Omental fat pad (tissue), 4 donors: ENCODE results near the gene SEMA3G. TPM values are rescaled to one million over a fixed set of nuclear protein-coding genes. Genes with fewer than 3 reads are reported as not detected.
A peak's percentile ranks its signal among the peaks of the same experiment; 100 is the strongest.

Experiments
- ATAC-seq: fragments of 150-250 bp; one replicate; pipeline ENCODE4 v1.9.1; 2016; ENCODE audit warnings: mild to moderate bottlenecking, moderate library complexity; ENCODE audit not compliant: low FRiP score
- DNase-seq: peaks from one replicate; pipeline ENCODE4 v3.0.0-alpha.2; 2019; ENCODE audit warnings: low spot score
- total RNA-seq, 4 donors: library from RNA; depleted of rRNA; stranded (reverse); fragments of >200 nt; gene quantifications; one replicate each; pipeline ENCODE4 v1.1.0, GENCODE V29; 2016
- TF ChIP-seq, protein P1 (sequence below), 3 donors: fragments of 450-650 bp; IDR thresholded peaks; one replicate each; pipeline ENCODE4 v1.5.1; 2016 to 2017; ENCODE audit warnings: antibody characterized with exemption in 3 of 3, mild to moderate bottlenecking in 3 of 3, moderate library complexity in 2 of 3

SEMA3G gene
- total RNA-seq, 4 donors from 2014 or later, result 21.3 to 200 (median 131) TPM

DNA sequence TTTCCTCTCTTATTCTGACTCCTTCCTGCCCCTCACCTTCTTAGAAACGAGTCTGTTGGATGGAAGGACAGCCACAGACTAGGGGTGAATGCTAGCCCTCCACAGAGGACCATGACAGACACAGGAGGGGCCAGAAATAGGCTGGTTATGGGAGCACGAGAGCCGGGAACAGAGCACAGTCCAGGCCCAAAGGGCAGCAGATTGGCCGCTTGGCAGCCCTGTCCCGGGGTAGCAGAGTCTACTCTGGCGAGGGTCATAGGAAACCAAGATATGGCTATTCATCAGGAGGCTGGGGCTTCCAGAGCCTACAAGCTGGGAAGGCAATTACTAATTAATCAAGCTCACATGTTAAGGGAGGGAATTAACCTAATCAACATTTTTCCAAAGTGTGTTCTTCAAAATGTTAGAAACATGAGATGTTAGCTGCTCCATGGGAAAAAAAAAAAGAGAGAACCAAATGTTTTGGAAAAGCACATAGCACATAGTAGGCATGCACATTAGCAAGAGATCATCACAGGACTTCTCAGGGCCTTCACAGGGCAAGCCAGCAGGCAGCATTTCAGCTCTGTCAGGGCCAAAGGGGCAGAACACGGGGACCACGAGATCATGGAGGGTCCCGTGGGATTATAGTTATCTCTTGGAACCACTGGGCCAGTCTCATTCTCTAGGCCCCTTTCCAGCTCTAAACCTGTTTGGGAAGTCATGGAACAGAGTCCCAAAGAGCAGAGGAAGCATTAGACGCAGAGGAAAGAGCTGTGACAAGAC lies 13.3 kb downstream of the SEMA3G start:
- TF ChIP-seq, protein P1, sequence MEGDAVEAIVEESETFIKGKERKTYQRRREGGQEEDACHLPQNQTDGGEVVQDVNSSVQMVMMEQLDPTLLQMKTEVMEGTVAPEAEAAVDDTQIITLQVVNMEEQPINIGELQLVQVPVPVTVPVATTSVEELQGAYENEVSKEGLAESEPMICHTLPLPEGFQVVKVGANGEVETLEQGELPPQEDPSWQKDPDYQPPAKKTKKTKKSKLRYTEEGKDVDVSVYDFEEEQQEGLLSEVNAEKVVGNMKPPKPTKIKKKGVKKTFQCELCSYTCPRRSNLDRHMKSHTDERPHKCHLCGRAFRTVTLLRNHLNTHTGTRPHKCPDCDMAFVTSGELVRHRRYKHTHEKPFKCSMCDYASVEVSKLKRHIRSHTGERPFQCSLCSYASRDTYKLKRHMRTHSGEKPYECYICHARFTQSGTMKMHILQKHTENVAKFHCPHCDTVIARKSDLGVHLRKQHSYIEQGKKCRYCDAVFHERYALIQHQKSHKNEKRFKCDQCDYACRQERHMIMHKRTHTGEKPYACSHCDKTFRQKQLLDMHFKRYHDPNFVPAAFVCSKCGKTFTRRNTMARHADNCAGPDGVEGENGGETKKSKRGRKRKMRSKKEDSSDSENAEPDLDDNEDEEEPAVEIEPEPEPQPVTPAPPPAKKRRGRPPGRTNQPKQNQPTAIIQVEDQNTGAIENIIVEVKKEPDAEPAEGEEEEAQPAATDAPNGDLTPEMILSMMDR (IDR thresholded peaks at IDR 0.05), result no peak
- ATAC-seq, result no peak
- no peak for DNase-seq

DNA sequence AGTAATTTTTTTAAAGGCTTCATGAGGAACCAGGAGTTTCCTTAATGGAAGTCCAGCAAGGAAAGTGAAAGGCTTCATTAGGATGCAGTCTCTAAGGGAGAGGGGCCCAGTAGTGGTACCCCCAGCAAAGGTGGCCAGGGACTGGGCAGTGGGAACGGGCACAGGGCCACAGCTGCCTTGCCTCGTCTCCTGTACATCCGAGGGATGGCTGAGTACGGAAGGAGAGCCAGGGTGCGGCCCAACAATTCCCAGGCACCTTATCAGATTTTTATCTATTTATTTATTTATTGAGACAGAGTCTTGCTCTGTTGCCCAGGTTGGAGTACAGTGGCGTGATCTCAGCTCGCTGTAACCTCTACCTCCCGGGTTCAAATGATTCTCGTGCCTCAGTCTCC lies 14.5 kb downstream of the SEMA3G start:
- TF ChIP-seq, protein P1 (IDR thresholded peaks at IDR 0.05), result no peak
- DNase-seq, result peak; percentile 12
- no peak for ATAC-seq

DNA sequence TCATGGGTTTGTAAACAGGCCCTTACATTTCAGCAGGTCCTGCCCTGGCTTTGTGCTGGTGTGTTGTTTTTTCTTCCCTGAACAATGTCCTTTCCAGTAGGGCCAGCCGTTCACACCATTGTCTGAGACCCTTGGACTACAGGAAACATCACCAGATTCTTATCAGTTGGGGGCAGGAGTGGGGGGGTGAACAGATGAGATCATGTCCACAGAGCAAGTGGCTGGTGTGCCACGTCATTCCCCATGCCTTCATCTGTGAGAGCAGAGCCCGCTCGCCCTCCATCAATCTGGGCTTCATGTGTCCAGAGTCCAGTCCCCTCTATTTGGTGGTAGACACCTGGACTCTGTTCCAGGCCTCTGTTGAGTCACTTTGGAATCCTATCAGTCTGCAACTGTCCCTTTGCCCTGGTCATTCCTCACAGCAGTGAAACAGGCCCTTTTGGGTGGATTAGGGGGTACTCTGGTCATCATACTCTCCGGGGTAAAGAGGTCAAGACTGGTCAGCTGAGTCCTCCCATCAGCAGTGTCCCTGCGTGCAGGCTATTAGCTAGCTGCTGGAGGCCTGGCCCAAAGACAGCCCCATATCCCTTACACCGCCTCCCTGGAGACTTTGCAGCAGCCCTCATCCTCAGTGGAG lies 15.0 kb downstream of the SEMA3G start:
- DNase-seq, result peak; percentile 14
- ATAC-seq, result no peak
- TF ChIP-seq, protein P1 (IDR thresholded peaks at IDR 0.05), result no peak

DNA sequence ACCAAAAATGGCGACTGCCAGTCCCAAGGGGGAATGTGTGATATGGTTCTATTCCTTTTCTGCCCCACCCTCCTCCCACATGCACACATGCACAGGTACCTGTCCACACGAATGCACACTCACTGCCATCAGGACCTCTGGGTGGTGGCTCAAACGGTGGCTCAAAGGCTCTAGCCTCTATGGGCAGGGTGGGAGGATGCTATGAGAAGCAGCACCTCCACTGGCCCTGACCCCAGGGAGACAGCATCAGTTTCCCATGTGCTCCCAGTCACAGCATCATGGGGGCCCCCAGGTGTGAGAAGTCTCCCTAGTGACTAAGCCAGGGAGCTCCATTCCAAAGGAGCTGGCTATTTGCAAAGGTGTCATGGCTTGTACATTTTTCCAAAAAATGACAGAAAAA lies 15.9 kb downstream of the SEMA3G start:
- TF ChIP-seq, protein P1 (IDR thresholded peaks at IDR 0.05), result no peak
- peak; percentile 18 for DNase-seq
- ATAC-seq, result no peak

DNA sequence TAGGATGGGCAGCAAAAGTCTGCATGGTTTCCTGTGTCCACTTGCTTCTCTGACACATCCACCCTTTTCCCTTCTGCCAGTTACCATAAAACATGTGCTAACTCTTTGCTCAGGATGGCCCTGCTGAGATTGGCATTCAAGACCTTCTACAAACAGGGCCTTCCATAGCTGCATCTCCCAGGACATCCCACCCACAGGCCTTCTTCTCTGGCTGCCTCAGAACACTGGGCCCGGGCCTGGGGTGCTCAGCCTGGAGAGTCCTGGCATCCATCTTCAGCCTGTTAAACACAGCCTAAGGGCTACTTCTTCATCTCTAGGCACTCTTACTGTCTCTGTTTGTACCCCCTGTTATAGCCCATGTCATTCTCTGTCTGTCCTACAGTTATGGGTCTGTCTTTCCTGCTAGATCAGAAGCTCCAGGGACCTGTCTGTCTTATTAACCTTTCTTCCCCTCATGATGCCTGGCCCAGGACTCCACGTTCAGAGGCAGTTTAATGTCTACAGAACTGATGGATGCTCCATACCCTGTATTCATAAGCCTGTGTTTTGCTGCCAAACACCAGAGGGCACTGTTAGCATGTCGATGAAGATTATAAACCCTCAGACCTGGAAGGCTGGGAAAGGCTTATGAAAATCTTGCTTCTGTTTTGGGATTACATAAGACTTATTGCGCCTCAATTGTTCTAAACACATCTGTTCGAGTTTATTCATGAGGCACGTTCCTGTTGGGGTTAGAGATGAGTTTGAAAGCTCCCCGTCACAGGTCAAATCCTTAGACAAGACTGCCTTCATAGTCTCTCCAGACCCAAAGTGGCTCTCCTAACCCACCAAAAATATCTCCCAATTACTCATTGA lies 16.5 kb downstream of the SEMA3G start:
- ATAC-seq (peak; percentile 70), DNase-seq (peak; percentile 60)
- TF ChIP-seq, protein P1 (IDR thresholded peaks at IDR 0.05), result peak in 2 of 3 donors; percentile 31 to 51

DNA sequence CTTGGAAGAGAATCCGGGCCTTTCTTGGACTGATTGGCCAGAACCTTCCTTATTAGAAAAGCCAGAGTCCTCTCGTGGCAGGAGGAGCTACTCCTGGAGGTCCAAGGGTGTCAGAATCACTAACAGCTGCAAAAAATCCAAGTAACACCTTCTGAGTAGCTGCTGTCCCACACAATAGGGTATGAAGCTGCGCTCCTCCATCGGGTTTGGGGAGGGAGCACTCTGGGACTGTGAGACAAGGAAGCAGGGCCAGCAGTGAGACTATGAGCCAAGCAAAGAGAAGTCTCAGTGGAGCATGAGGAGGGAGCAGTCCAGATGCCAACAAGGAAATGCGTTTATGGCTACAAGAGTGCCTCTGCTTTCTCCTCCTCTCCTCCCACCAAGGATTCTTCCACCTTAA lies 21.7 kb downstream of the SEMA3G start:
- no peak for ATAC-seq
- TF ChIP-seq, protein P1 (IDR thresholded peaks at IDR 0.05), result no peak

More for the DNA sequence above, 21.7 kb downstream of the SEMA3G start:
- peak; percentile 7 for DNase-seq
